ENCODE measurements around the gene GIN1. TPM values are rescaled to one million over a fixed set of nuclear protein-coding genes. Genes with fewer than 3 reads are reported as not detected.
A peak's percentile ranks its signal among the peaks of the same experiment; 100 is the strongest.

GIN1 gene
- total and polyA plus RNA-seq, 2 experiments from 2014 or later: 6.1 to 8.7 TPM

GRCh38 chr5:103139264-103139865 is 19.4 kb upstream of the GIN1 start:
- peak; percentile 84 to 85 for DNase-seq (ENCODE audit: low read depth in 1 of 2, low spot score in 1 of 2)
- no peaks in the 10 kb centered on the region for H3K27me3 ChIP-seq
- TF ChIP-seq CTCF (IDR thresholded peaks at IDR 0.05; ENCODE audit: low read depth, low read length): peak; percentile 95

GRCh38 chr5:103138202-103138690 is 18.3 kb upstream of the GIN1 start:
- no peak for DNase-seq (ENCODE audit: low read depth in 1 of 2, low spot score in 1 of 2)
- H3K27ac ChIP-seq: no peak overlapping the region
- H3K9me3 ChIP-seq (ENCODE audit: low read depth): no peaks in the 10 kb centered on the region
- no peaks in the 10 kb centered on the region for H3K4me1 ChIP-seq (ENCODE audit: low read depth)
- peaks cover 7% of the 10 kb centered on the region for H3K36me3 ChIP-seq
- no peak overlapping the region for H3K4me3 ChIP-seq
- no peak for TF ChIP-seq CTCF (IDR thresholded peaks at IDR 0.05; ENCODE audit: low read depth, low read length)
- no peaks in the 10 kb centered on the region for H3K27me3 ChIP-seq

More at GRCh38 chr5:103139264-103139865, 19.4 kb upstream of the GIN1 start:
- H3K27ac ChIP-seq: no peak overlapping the region
- H3K36me3 ChIP-seq: peaks cover 5% of the 10 kb centered on the region
- H3K4me1 ChIP-seq (ENCODE audit: low read depth): no peaks in the 10 kb centered on the region
- no peaks in the 10 kb centered on the region for H3K9me3 ChIP-seq (ENCODE audit: low read depth)
- no peak overlapping the region for H3K4me3 ChIP-seq

GRCh38 chr5:103135461-103135860 is 15.5 kb upstream of the GIN1 start:
- no peaks in the 10 kb centered on the region for H3K27me3 ChIP-seq
- H3K4me1 ChIP-seq (ENCODE audit: low read depth): no peaks in the 10 kb centered on the region
- no peak for DNase-seq (ENCODE audit: low read depth in 1 of 2, low spot score in 1 of 2)
- no peak overlapping the region for H3K27ac ChIP-seq
- no peak overlapping the region for H3K4me3 ChIP-seq
- no peaks in the 10 kb centered on the region for H3K9me3 ChIP-seq (ENCODE audit: low read depth)
- peaks cover 7% of the 10 kb centered on the region for H3K36me3 ChIP-seq
- no peak for TF ChIP-seq CTCF (IDR thresholded peaks at IDR 0.05; ENCODE audit: low read depth, low read length)

- Histone ChIP-seq H3K27ac (no peak overlapping the region), H3K4me1 (ENCODE audit: low read depth) (no peaks in the 10 kb centered on the region), H3K4me3 (no peak overlapping the region), H3K27me3 (no peaks in the 10 kb centered on the region), H3K36me3 (peaks cover 2% of the 10 kb centered on the region), H3K9me3 (ENCODE audit: low read depth) (no peaks in the 10 kb centered on the region)
- no peak for TF ChIP-seq CTCF (IDR thresholded peaks at IDR 0.05; ENCODE audit: low read depth, low read length)
- DNase-seq (ENCODE audit: low read depth in 1 of 2, low spot score in 1 of 2): no peak
Observed at GRCh38 chr5:103133231-103133630, 13.3 kb upstream of the GIN1 start.

- no peak for DNase-seq (ENCODE audit: low read depth in 1 of 2, low spot score in 1 of 2)
- Histone ChIP-seq H3K9me3 (ENCODE audit: low read depth) (no peaks in the 10 kb centered on the region), H3K27me3 (no peaks in the 10 kb centered on the region), H3K4me1 (ENCODE audit: low read depth) (no peaks in the 10 kb centered on the region), H3K27ac (no peak overlapping the region), H3K36me3 (peaks cover 2% of the 10 kb centered on the region), H3K4me3 (no peak overlapping the region)
- no peak for TF ChIP-seq CTCF (IDR thresholded peaks at IDR 0.05; ENCODE audit: low read depth, low read length)
Observed at GRCh38 chr5:103132684-103133083, 12.7 kb upstream of the GIN1 start.

Measured in cardiac muscle cell (in vitro differentiated cells and primary cell).